Panc1 (cell line): ENCODE results near the gene SMIM10L1. TPM values are rescaled to one million over a fixed set of nuclear protein-coding genes. Genes with fewer than 3 reads are reported as not detected.

Experiments used
- ATAC-seq: fragments of 200-7000 bp; cut with Tn5 transposase; 2 replicates; pipeline ENCODE4 v1.9.1; 2020; ENCODE audit warnings: mild to moderate bottlenecking, moderate library complexity
- BruUV-seq: library from RNA; stranded (reverse); fragments of 400-500 nt; replicated peaks from 2 replicates; lab custom pipeline; 2021; lab: Mats Ljungman, UMichigan
- CTCF ChIA-PET: fragments of 300-600 bp; sonication (Branson Sonifier 250); formaldehyde crosslinking; loops from one replicate; lab custom pipeline; 2022; ENCODE audit warnings: antibody characterized with exemption; lab: Charles Lee
- POLR2A ChIA-PET: fragments of 300-600 bp; sonication (Branson Sonifier 250); formaldehyde crosslinking; loops from one replicate; lab custom pipeline; 2022; ENCODE audit warnings: antibody characterized with exemption; lab: Charles Lee
- DNase-seq: peaks from one replicate; pipeline ENCODE4 v3.0.0-alpha.2; 2010; ENCODE audit warnings: low read depth, low spot score
- H3K27ac ChIP-seq: 2 replicates; pipeline ENCODE4 v1.5.1; 2011; ENCODE audit warnings: mild to moderate bottlenecking, low read length, inconsistent platforms
- H3K27me3 ChIP-seq: fragments of 200-500 bp; sonication (Bioruptor generic); 2 replicates; pipeline ENCODE4 v1.6.0; 2014; ENCODE audit warnings: low read length, inconsistent platforms; ENCODE audit not compliant: control insufficient read depth, insufficient read depth
- H3K36me3 ChIP-seq: fragments of 200-500 bp; sonication (Bioruptor generic); 2 replicates; pipeline ENCODE4 v1.5.1; 2014; ENCODE audit warnings: inconsistent platforms, mild to moderate bottlenecking, low read length, moderate library complexity; ENCODE audit not compliant: control insufficient read depth, insufficient read depth
- H3K4me1 ChIP-seq: 2 replicates; pipeline ENCODE4 v1.5.1; 2011; ENCODE audit warnings: inconsistent platforms, mild to moderate bottlenecking, low read length, moderate library complexity; ENCODE audit not compliant: control insufficient read depth, insufficient read depth
- H3K4me3 ChIP-seq, 2 experiments: 2 replicates each; pipeline ENCODE4 v1.5.1; 2011 to 2012; ENCODE audit warnings: low read depth in 2 of 2, low read length in 2 of 2, mild to moderate bottlenecking in 2 of 2, inconsistent platforms in 1 of 2, moderate library complexity in 1 of 2
- H3K9me3 ChIP-seq: fragments of 200-500 bp; sonication (Bioruptor generic); 2 replicates; pipeline ENCODE4 v1.5.1; 2014; ENCODE audit warnings: low read depth, mild to moderate bottlenecking, inconsistent platforms, low read length, moderate library complexity; ENCODE audit not compliant: control insufficient read depth, insufficient read depth
- CTCF ChIP-seq: fragments of 450-650 bp; IDR thresholded peaks from 2 replicates; pipeline ENCODE4 v1.5.1; 2017; ENCODE audit warnings: mild to moderate bottlenecking
- POLR2AphosphoS5 ChIP-seq: IDR thresholded peaks from 2 replicates; pipeline ENCODE4 v1.6.1; 2012; ENCODE audit warnings: mild to moderate bottlenecking, low read depth, low read length, moderate library complexity
- REST ChIP-seq, 2 experiments: IDR thresholded peaks; 2 replicates each; pipeline ENCODE4 v1.6.1; 2011 to 2012; ENCODE audit warnings: low read depth in 2 of 2, control low read depth in 1 of 2, low read length in 1 of 2, mild to moderate bottlenecking in 1 of 2, moderate library complexity in 1 of 2; ENCODE audit not compliant: insufficient read depth in 1 of 2
- SIN3A ChIP-seq: IDR thresholded peaks from 2 replicates; pipeline ENCODE4 v1.6.1; 2012; ENCODE audit warnings: low read depth, mild to moderate bottlenecking, low read length, moderate library complexity, borderline replicate concordance; ENCODE audit not compliant: insufficient read depth
- TCF7L2 ChIP-seq: IDR thresholded peaks from 2 replicates; pipeline ENCODE4 v1.6.1; 2011; ENCODE audit warnings: mild to moderate bottlenecking, low read depth, low read length, inconsistent platforms
- in situ Hi-C: cut with HindIII; loops from 2 replicates; pipeline ENCODE4 v1.10.0; 2016; ENCODE audit warnings: low sequenced_read_pairs, low pct_unique_long_range_greater_than_20kb
- intact Hi-C: fragments of 100-400 bp; cut with micrococcal nuclease; formaldehyde crosslinking; loops from one replicate; pipeline ENCODE4 v1.10.0; 2022; ENCODE audit not compliant: unreplicated experiment
- total RNA-seq: library from RNA; stranded (reverse); gene quantifications from one replicate; pipeline ENCODE4 v1.2.1, GENCODE V29; 2021; ENCODE audit not compliant: unreplicated experiment

The SMIM10L1 gene
- total RNA-seq, 1 experiment from 2014 or later = 6.0 TPM

- intact Hi-C loops (no loop called here), in situ Hi-C loops (no loop called here)
- TF ChIP-seq POLR2AphosphoS5 (no peak), TCF7L2 (no peak), CTCF (no peak), REST (IDR thresholded peaks at IDR 0.05; ENCODE audit: insufficient read depth in 1 of 2, low read depth in 2 of 2, low read length in 1 of 2) (no peak), SIN3A (no peak)
- Histone ChIP-seq H3K27ac (no peak overlapping the region), H3K36me3 (no peaks in the 10 kb centered on the region), H3K4me1 (no peaks in the 10 kb centered on the region), H3K4me3 (no peak overlapping the region), H3K27me3 (no peaks in the 10 kb centered on the region), H3K9me3 (no peaks in the 10 kb centered on the region)
- no peak for DNase-seq
- ATAC-seq = no peak
- ChIA-PET POLR2A (no interaction called here), CTCF (no interaction called here)
- BruUV-seq = no TSS peak
These were observed 34.9 kb upstream of the SMIM10L1 start for GRCh38 chr12:11136075-11136474.

GRCh38 chr12:11143352-11143751 is 27.6 kb upstream of the SMIM10L1 start:
- CTCF ChIA-PET = no interaction called here
- no TSS peak for BruUV-seq
- intact Hi-C loops (no loop called here), in situ Hi-C loops (no loop called here)
- H3K27ac ChIP-seq = no peak overlapping the region
- H3K4me3 ChIP-seq = no peak overlapping the region
- no peaks in the 10 kb centered on the region for H3K27me3 ChIP-seq
- no peak for ATAC-seq
- no peaks in the 10 kb centered on the region for H3K9me3 ChIP-seq
- TF ChIP-seq REST (IDR thresholded peaks at IDR 0.05; ENCODE audit: insufficient read depth in 1 of 2, low read depth in 2 of 2, low read length in 1 of 2) (no peak), POLR2AphosphoS5 (no peak), TCF7L2 (no peak), SIN3A (no peak), CTCF (no peak)
- POLR2A ChIA-PET = no interaction called here
- no peaks in the 10 kb centered on the region for H3K4me1 ChIP-seq
- H3K36me3 ChIP-seq = no peaks in the 10 kb centered on the region
- DNase-seq = no peak
